DND-41 (cell line): ENCODE data around the gene KIAA1755.

Experiments used
- EZH2 ChIP-seq: IDR thresholded peaks from 3 replicates; pipeline ENCODE4 v1.6.1; 2012; ENCODE audit warnings: borderline replicate concordance, low read depth, mild to moderate bottlenecking, moderate library complexity, low read length, inconsistent platforms; ENCODE audit not compliant: severe bottlenecking
- TF ChIP-seq, protein P1 (sequence below): IDR thresholded peaks from 2 replicates; pipeline ENCODE4 v1.5.1; 2012; ENCODE audit warnings: borderline replicate concordance, low read length, moderate library complexity, mild to moderate bottlenecking; ENCODE audit not compliant: poor library complexity, severe bottlenecking; ENCODE audit errors: extremely low read depth

DNA sequence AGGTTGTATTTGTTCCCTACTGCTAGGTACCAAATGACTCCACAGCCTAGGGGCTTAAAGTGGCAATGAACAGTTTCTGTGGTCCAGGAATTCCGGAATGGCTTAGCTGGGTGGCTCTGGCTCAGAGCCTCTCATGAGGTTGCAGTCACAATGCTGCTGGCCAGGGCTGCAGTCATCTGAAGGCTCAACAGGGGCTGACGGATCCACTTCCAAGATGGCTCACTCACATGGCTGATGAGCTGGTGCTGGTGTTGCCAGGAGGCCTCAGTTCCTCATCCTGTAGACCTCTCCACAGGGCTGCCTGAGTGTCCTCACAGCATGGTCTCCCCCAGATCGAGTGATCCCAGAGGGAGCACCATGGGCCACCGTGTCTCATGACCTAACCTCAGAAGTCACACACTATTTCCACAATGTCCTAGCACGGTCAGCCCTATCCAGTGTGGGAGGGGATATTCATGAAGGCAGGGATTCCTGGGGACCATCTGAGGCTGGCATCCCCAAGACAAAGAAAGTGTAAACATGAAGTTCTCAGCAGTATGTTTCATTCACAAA, 24.4 kb upstream of the KIAA1755 start:
- TF ChIP-seq EZH2, result no peak
- TF ChIP-seq, protein P1, sequence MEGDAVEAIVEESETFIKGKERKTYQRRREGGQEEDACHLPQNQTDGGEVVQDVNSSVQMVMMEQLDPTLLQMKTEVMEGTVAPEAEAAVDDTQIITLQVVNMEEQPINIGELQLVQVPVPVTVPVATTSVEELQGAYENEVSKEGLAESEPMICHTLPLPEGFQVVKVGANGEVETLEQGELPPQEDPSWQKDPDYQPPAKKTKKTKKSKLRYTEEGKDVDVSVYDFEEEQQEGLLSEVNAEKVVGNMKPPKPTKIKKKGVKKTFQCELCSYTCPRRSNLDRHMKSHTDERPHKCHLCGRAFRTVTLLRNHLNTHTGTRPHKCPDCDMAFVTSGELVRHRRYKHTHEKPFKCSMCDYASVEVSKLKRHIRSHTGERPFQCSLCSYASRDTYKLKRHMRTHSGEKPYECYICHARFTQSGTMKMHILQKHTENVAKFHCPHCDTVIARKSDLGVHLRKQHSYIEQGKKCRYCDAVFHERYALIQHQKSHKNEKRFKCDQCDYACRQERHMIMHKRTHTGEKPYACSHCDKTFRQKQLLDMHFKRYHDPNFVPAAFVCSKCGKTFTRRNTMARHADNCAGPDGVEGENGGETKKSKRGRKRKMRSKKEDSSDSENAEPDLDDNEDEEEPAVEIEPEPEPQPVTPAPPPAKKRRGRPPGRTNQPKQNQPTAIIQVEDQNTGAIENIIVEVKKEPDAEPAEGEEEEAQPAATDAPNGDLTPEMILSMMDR, result no peak
